ENCODE results near the gene TRMU. TPM values are rescaled to one million over a fixed set of nuclear protein-coding genes. Genes with fewer than 3 reads are reported as not detected.
A peak's percentile ranks its signal among the peaks of the same experiment; 100 is the strongest.

TRMU gene
- total RNA-seq, 4 donors from 2014 or later: 9.1 to 14.4 (median 13.0) TPM

- Histone ChIP-seq H3K4me3 (no peak overlapping the region), H3K27me3 (peaks cover 8 to 19% (median 19%) of the 10 kb centered on the region in 3 donors), H3K36me3 (no peaks in the 10 kb centered on the region), H3K4me1 (no peaks in the 10 kb centered on the region), H3K9me3 (no peaks in the 10 kb centered on the region), H3K27ac (no peak overlapping the region)
- intact Hi-C loops (cut with DNase I; ENCODE audit: low total_unique reads) (loop anchor here (1.0 kb wide), 2 partner anchors 23 to 175 kb away; no protein-coding TSS in a partner anchor), in situ Hi-C loops (cut with MboI; ENCODE audit: low sequenced_read_pairs in 4 of 4) (loop anchor here in 2 of 4 donors (10.0 to 25.0 kb wide), 2 partner anchors 170 to 178 kb away; partner anchors contain the start of gene CELSR1 (in 1 of the 2))
- ATAC-seq (no peak), DNase-seq (no peak)
- TF ChIP-seq, protein P1, sequence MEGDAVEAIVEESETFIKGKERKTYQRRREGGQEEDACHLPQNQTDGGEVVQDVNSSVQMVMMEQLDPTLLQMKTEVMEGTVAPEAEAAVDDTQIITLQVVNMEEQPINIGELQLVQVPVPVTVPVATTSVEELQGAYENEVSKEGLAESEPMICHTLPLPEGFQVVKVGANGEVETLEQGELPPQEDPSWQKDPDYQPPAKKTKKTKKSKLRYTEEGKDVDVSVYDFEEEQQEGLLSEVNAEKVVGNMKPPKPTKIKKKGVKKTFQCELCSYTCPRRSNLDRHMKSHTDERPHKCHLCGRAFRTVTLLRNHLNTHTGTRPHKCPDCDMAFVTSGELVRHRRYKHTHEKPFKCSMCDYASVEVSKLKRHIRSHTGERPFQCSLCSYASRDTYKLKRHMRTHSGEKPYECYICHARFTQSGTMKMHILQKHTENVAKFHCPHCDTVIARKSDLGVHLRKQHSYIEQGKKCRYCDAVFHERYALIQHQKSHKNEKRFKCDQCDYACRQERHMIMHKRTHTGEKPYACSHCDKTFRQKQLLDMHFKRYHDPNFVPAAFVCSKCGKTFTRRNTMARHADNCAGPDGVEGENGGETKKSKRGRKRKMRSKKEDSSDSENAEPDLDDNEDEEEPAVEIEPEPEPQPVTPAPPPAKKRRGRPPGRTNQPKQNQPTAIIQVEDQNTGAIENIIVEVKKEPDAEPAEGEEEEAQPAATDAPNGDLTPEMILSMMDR (IDR thresholded peaks at IDR 0.05 in 4 of 5, conservative IDR thresholded peaks at IDR 0.05 in 1 of 5): no peak
- TF ChIP-seq POLR2A (IDR thresholded peaks at IDR 0.05): no peak
Observed at GRCh38 chr22:46366801-46367706, 31.5 kb downstream of the TRMU start.

DNA sequence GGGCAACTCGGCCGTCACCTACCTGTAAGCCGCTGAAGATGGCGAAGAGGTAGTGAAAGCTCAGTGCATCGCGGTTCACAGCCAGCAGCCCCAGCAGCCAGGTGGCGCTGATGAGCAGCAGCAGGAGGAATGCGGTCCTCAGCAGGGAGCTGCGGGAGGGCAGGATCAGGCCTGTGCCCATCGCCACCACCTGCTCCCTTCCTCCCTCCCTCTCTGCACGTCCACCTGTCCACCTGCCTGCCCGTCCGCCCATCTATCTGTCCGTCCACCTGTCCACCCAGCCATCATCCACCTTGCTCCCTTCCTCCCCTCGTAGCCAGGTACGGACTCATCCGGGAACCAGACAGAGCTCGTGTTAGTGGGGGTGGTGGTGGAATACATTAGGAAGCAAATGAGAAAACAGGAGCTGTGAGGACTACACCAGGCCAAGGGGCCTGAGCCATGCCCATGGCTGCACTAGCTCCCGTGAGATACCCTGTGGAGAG lies 32.2 kb downstream of the TRMU start:
- ATAC-seq: peak; percentile 62 to 85
- TF ChIP-seq, protein P1 (IDR thresholded peaks at IDR 0.05 in 4 of 5, conservative IDR thresholded peaks at IDR 0.05 in 1 of 5): peak; percentile 57 to 90 (median 86)
- no peak for TF ChIP-seq POLR2A (IDR thresholded peaks at IDR 0.05)
- Histone ChIP-seq H3K36me3 (no peaks in the 10 kb centered on the region), H3K4me1 (no peaks in the 10 kb centered on the region), H3K27me3 (peaks cover 7 to 19% (median 17%) of the 10 kb centered on the region in 3 donors), H3K4me3 (no peak overlapping the region), H3K27ac (no peak overlapping the region), H3K9me3 (no peaks in the 10 kb centered on the region)
- intact Hi-C loops (cut with DNase I; ENCODE audit: low total_unique reads) (loop anchor here (1.0 kb wide), 2 partner anchors 23 to 175 kb away; no protein-coding TSS in a partner anchor), in situ Hi-C loops (cut with MboI; ENCODE audit: low sequenced_read_pairs in 4 of 4) (loop anchor here in 2 of 4 donors (10.0 to 25.0 kb wide), 2 partner anchors 170 to 177 kb away; partner anchors contain the start of gene CELSR1 (in 1 of the 2))
- DNase-seq: peak in 1 of 2 donors; percentile 44

- Histone ChIP-seq H3K4me3 (no peak overlapping the region), H3K36me3 (no peaks in the 10 kb centered on the region), H3K27ac (no peak overlapping the region), H3K27me3 (peaks cover 4 to 13% (median 13%) of the 10 kb centered on the region in 3 donors), H3K9me3 (no peaks in the 10 kb centered on the region), H3K4me1 (no peaks in the 10 kb centered on the region)
- intact Hi-C loops (cut with DNase I; ENCODE audit: low total_unique reads) (no loop called here), in situ Hi-C loops (cut with MboI; ENCODE audit: low sequenced_read_pairs in 4 of 4) (loop anchor here in 2 of 4 donors (10.0 to 25.0 kb wide), 2 partner anchors 169 to 176 kb away; partner anchors contain the start of gene CELSR1 (in 1 of the 2))
- DNase-seq: no peak
- no peak for ATAC-seq
- TF ChIP-seq, protein P1 (IDR thresholded peaks at IDR 0.05 in 4 of 5, conservative IDR thresholded peaks at IDR 0.05 in 1 of 5): no peak
Observed at GRCh38 chr22:46368422-46368821, 32.9 kb downstream of the TRMU start.

GRCh38 chr22:46368871-46369715 lies 33.6 kb downstream of the TRMU start:
- no peaks in the 10 kb centered on the region for H3K36me3 ChIP-seq
- intact Hi-C loops (cut with DNase I; ENCODE audit: low total_unique reads) (no loop called here), in situ Hi-C loops (cut with MboI; ENCODE audit: low sequenced_read_pairs in 4 of 4) (loop anchor here in 2 of 4 donors (10.0 to 25.0 kb wide), 2 partner anchors 168 to 176 kb away; partner anchors contain the start of gene CELSR1 (in 1 of the 2))
- H3K4me1 ChIP-seq: no peaks in the 10 kb centered on the region
- H3K27ac ChIP-seq: no peak overlapping the region
- H3K4me3 ChIP-seq: no peak overlapping the region
- H3K27me3 ChIP-seq: peaks cover 4 to 13% (median 12%) of the 10 kb centered on the region in 3 donors
- H3K9me3 ChIP-seq: no peaks in the 10 kb centered on the region
- ATAC-seq (no peak), DNase-seq (no peak)
- TF ChIP-seq, protein P1 (IDR thresholded peaks at IDR 0.05 in 4 of 5, conservative IDR thresholded peaks at IDR 0.05 in 1 of 5): no peak
- no peak for TF ChIP-seq POLR2A (IDR thresholded peaks at IDR 0.05)

Data from gastrocnemius medialis (tissue), 4 donors.